Measurements from ENCODE around the gene GAB1. TPM values are rescaled to one million over a fixed set of nuclear protein-coding genes. Genes with fewer than 3 reads are reported as not detected.

Gene GAB1
- total and polyA plus RNA-seq, 2 of the 8 experiments (the other 6 are each of a cell fraction or from before 2014, with no cell fraction given) = 6.8 to 21.3 TPM

DNA sequence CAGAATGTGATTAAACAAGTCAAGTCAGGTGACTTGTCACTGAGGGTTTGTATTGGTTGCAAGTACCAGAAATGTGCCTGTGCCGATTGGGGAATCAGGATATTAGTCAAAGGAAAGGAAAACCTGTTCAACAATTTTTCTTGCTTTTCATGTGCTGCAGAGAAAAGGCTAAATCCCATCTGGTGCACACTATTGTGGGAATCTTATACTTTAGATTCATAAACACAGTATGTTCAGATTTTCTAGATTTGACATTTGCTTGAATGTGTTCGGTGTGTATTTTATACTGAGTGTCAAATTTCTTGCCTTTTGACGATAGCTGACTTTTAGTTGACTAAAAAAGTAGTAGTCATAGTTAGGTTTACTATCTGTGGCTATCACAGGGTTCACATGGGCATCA, 37.6 kb downstream of the GAB1 start:
- Histone ChIP-seq H3K9ac (replicated peaks in 1 of 4; ENCODE audit: extremely low read depth in 1 of 4, low read depth in 3 of 4, low read length in 3 of 4) (no peak overlapping the region), H2BK120ac (replicated peaks; ENCODE audit: low read depth, low read length) (no peak overlapping the region), H3K36me3 (ENCODE audit: control insufficient read depth in 2 of 4, insufficient read depth in 4 of 4, low read length in 3 of 4) (no peaks in the 10 kb centered on the region), H3K56ac (replicated peaks; ENCODE audit: insufficient read length, low read depth, low read length) (no peak overlapping the region), H3K23me2 (ENCODE audit: low read depth, low read length) (no peaks in the 10 kb centered on the region), H3K4me1 (replicated peaks in 1 of 4; ENCODE audit: control insufficient read depth in 3 of 4, insufficient read depth in 4 of 4, low read length in 3 of 4) (peaks cover 0 to 4% (median 0%) of the 10 kb centered on the region in 4 experiments; a peak in 2 of 7 replicates), H2BK12ac (ENCODE audit: low read depth, low read length) (no peak overlapping the region), H2AFZ (ENCODE audit: low read length) (no peak overlapping the region), H3K18ac (ENCODE audit: extremely low read depth, low read length) (no peak overlapping the region), H3K4me2 (ENCODE audit: insufficient read depth in 1 of 2, low read depth in 2 of 2, low read length in 2 of 2) (no peak overlapping the region), H4K5ac (ENCODE audit: insufficient read length, low read depth, low read length) (no peak overlapping the region), H3K27ac (ENCODE audit: low read depth, low read length) (no peak overlapping the region), H2BK5ac (ENCODE audit: low read depth, low read length) (no peak overlapping the region), H3K79me2 (ENCODE audit: control insufficient read depth in 1 of 2, insufficient read depth in 2 of 2, low read length in 2 of 2) (peaks cover 0 to 35% of the 10 kb centered on the region in 2 experiments; a peak in 2 of 4 replicates), H3K27me3 (replicated peaks in 1 of 4; ENCODE audit: control insufficient read depth in 3 of 4, extremely low read depth in 1 of 4, insufficient read depth in 3 of 4, low read length in 3 of 4) (no peaks in the 10 kb centered on the region), H3K79me1 (ENCODE audit: low read depth, low read length) (no peaks in the 10 kb centered on the region), H3K14ac (ENCODE audit: insufficient read length) (no peak overlapping the region), H3K23ac (ENCODE audit: insufficient read length) (no peak overlapping the region), H3K4ac (replicated peaks; ENCODE audit: insufficient read length, low read depth, low read length) (no peak overlapping the region), H2AK5ac (ENCODE audit: low read depth, low read length) (no peak overlapping the region), H3K4me3 (ENCODE audit: extremely low read depth in 1 of 4, insufficient read depth in 2 of 4, low read depth in 3 of 4, low read length in 4 of 4) (no peak overlapping the region), H4K20me1 (replicated peaks in 1 of 2; ENCODE audit: control insufficient read depth in 1 of 2, insufficient read depth in 2 of 2, low read length in 2 of 2) (no peaks in the 10 kb centered on the region), H3K9me3 (ENCODE audit: insufficient read depth in 2 of 2, low read depth in 1 of 2, low read length in 1 of 2) (no peaks in the 10 kb centered on the region), H4K8ac (ENCODE audit: extremely low read depth, insufficient read depth, low read length) (no peak overlapping the region), H2BK15ac (ENCODE audit: low read length) (no peak overlapping the region), H2BK20ac (ENCODE audit: low read length) (no peak overlapping the region), H4K91ac (replicated peaks; ENCODE audit: insufficient read length, low read length) (no peak overlapping the region)
- WGBS, 2 experiments (ENCODE audit: extremely low coverage in 1 of 2, insufficient coverage in 1 of 2, insufficient read length in 1 of 2, insufficient replicate concordance in 2 of 2, low coverage in 1 of 2, low lambda C conversion rate in 2 of 2, missing lambda C conversion rate in 1 of 2) = 86% methylated on average over 3 of the region's 3 CpGs; no CpG with 5 or more reads in 1 of the 2 experiments
- no peak for FAIRE-seq
- DNase-seq (ENCODE audit: low read depth in 1 of 2, low spot score in 2 of 2) = no peak
- CTCF ChIA-PET (ENCODE audit: partially characterized antibody) = interaction anchor here (1.0 to 3.5 kb wide), 4 partner anchors 22 to 33 kb away, joined by 3 to 11 read pairs (median 4); no protein-coding TSS in a partner anchor
- POLR2A ChIA-PET (ENCODE audit: partially characterized antibody) = no interaction called here
- TF ChIP-seq SAP30 (IDR thresholded peaks at IDR 0.05; ENCODE audit: insufficient read depth, insufficient replicate concordance, low read length) = no peak
- TF ChIP-seq RXRA (IDR thresholded peaks at IDR 0.05; ENCODE audit: insufficient read depth, low read depth, low read length) = no peak
- TF ChIP-seq JUN (IDR thresholded peaks at IDR 0.05; ENCODE audit: low read depth, low read length) = no peak
